Heart left ventricle (tissue), 16 donors: ENCODE measurements around the gene BCL2L13. TPM values are rescaled to one million over a fixed set of nuclear protein-coding genes. Genes with fewer than 3 reads are reported as not detected.

ENCODE experiments used
- ATAC-seq, 4 donors: fragments of 200-7000 bp; cut with Tn5 transposase; one replicate each; pipeline ENCODE4 v1.9.1; 2020 to 2022; ENCODE audit warnings: moderate library complexity in 4 of 4, mild to moderate bottlenecking in 3 of 4, moderate number of reproducible peaks in 1 of 4
- DNase-seq, 5 donors: peaks; one replicate each; pipeline ENCODE4 v3.0.0-alpha.2; 2020
- H3K27ac ChIP-seq, 12 donors: fragments of 200-600 bp; sonication (generic) in 4 of 12; one replicate each; pipeline versions ENCODE4 v1.5.0 to v1.8.0; 2016 to 2022; ENCODE audit warnings: mild to moderate bottlenecking in 2 of 12
- H3K27me3 ChIP-seq, 9 donors: fragments of 200-600 bp; sonication (generic) in 2 of 9; one replicate each; pipeline versions ENCODE4 v1.5.1 to v1.8.0; 2016 to 2022; ENCODE audit warnings: mild to moderate bottlenecking in 3 of 9
- H3K36me3 ChIP-seq, 9 donors: fragments of 200-600 bp; sonication (generic) in 2 of 9; one replicate each; pipeline versions ENCODE4 v1.5.0 to v1.8.0; 2018 to 2022; ENCODE audit warnings: mild to moderate bottlenecking in 2 of 9
- H3K4me1 ChIP-seq, 12 donors: fragments of 200-600 bp; sonication (generic) in 4 of 12; one replicate each; pipeline versions ENCODE4 v1.5.0 to v1.8.0; 2016 to 2022; ENCODE audit warnings: mild to moderate bottlenecking in 3 of 12
- H3K4me3 ChIP-seq, 12 donors: fragments of 200-600 bp; sonication (generic) in 4 of 12; one replicate each; pipeline versions ENCODE4 v1.5.0 to v1.8.0; 2017 to 2022; ENCODE audit warnings: mild to moderate bottlenecking in 9 of 12, moderate library complexity in 4 of 12
- H3K9me3 ChIP-seq, 12 donors: fragments of 200-600 bp; sonication (generic) in 4 of 12; one replicate each; pipeline versions ENCODE4 v1.5.0 to v1.8.0; 2016 to 2022; ENCODE audit warnings: mild to moderate bottlenecking in 1 of 12
- CTCF ChIP-seq, 12 donors: fragments of 200-600 bp; sonication (generic) in 4 of 12; IDR thresholded peaks; one replicate each; pipeline versions ENCODE4 v1.5.0 to v1.8.0; 2018 to 2022; ENCODE audit warnings: antibody characterized with exemption in 12 of 12, mild to moderate bottlenecking in 5 of 12
- POLR2A ChIP-seq, 2 donors: fragments of 450-650 bp; IDR thresholded peaks; one replicate each; pipeline ENCODE4 v1.6.1; 2017; ENCODE audit warnings: antibody characterized with exemption in 2 of 2, mild to moderate bottlenecking in 2 of 2, moderate library complexity in 2 of 2
- WGBS, 4 donors: extraction: QIAGEN DNeasy Blood & Tissue Kit in 2 of 4; methylation state at CpG; one replicate each; pipeline versions ENCODE4 v1.1.5 to v1.1.7; 2013 to 2018; 5-methylcytosine and 5-hydroxymethylcytosine counted together
- intact Hi-C, 10 donors: fragments of 100-400 bp; cut with DNase I; formaldehyde crosslinking; loops; one replicate each; pipeline versions ENCODE4 v1.11.1 to v1.14.2; 2022
- polyA plus RNA-seq, 2 donors: library from polyadenylated mRNA; stranded (reverse); fragments of 200-250 nt; gene quantifications; one replicate each; pipeline ENCODE4 v1.2.3, GENCODE V29; 2013
- total RNA-seq, 9 donors: library from RNA; depleted of rRNA in 2 of 9; stranded (reverse); fragments of >200 nt in 2 of 9; fragmentation: NEBNext Ultra II Directional in 3 of 9; extraction: Animal tissue kit (Norgen Biotek cat#: 25700) in 3 of 9; gene quantifications; one replicate each; pipeline versions ENCODE4 v1.1.0 to v1.2.4, GENCODE V29; 2016 to 2023
- donor health status: ischemic (EF 13 %, LVEDD 7.1; RV severe dilation, severe dysfunction).
- donor health status: healthy with polysubstance abuse.
- donor health status: DM: no; HTN: yes; CAD: no.
- donor health status: DM: no; HTN: no; CAD: no.
- donor health status: ischemic (EF 25% LVEDD 6.9; RV normal size, moderate dysfunction).
- donor health status: ischemic (EF 25% LVEDD 5.7; RV mildly dilated, moderate dysfunction).
- donor health status: healthy.
- donor health status: DM: yes; HTN: yes; CAD: no.
- donor health status: ischemic (EF 35%, LVEDD 5.7; RV mildly dilated, moderate dysfunction).
- donor health status: nonischemic (EF 11% LVEDD 7.7; RV severe dilation, severe dysfunction).
- donor health status: DM: yes; HTN: yes; CAD: no.
- donor health status: PGD.
- donor health status: ischemic (EF 29% LVEDD 5.4; RV normal size, mild dysfunction).
- donor health status: nonischemic (EF 23%, LVEDD 6.1; RV moderate dilation, normal function).

Gene BCL2L13
- total and polyA plus RNA-seq, 11 donors = 46.3 to 187 (median 89.6) TPM

GRCh38 chr22:17592201-17592600, 46.4 kb upstream of the BCL2L13 start:
- Histone ChIP-seq H3K9me3 (no peaks in the 10 kb centered on the region), H3K27ac (no peak overlapping the region), H3K27me3 (no peaks in the 10 kb centered on the region), H3K4me3 (no peak overlapping the region), H3K4me1 (peaks cover 0 to under 1% (median 0%) of the 10 kb centered on the region in 12 donors), H3K36me3 (peaks cover 3 to 81% (median 71%) of the 10 kb centered on the region in 9 donors)
- 81 to 86% (median 84%) methylated on average over 5 of the region's 5 CpGs for WGBS, 4 donors
- TF ChIP-seq CTCF (IDR thresholded peaks at IDR 0.05) = no peak
- intact Hi-C loops = no loop called here
- ATAC-seq (no peak), DNase-seq (no peak)

- no peak overlapping the region for H3K27ac ChIP-seq
- ATAC-seq = no peak
- no peaks in the 10 kb centered on the region for H3K9me3 ChIP-seq
- H3K36me3 ChIP-seq = peaks cover 3 to 100% (median 100%) of the 10 kb centered on the region in 9 donors
- 96 to 98% (median 97%) methylated on average over 6 of the region's 6 CpGs for WGBS, 4 donors
- H3K4me3 ChIP-seq = no peak overlapping the region
- H3K27me3 ChIP-seq = no peaks in the 10 kb centered on the region
- no peak for DNase-seq
- H3K4me1 ChIP-seq = no peaks in the 10 kb centered on the region
- TF ChIP-seq CTCF (IDR thresholded peaks at IDR 0.05) (no peak), POLR2A (IDR thresholded peaks at IDR 0.05) (no peak)
- intact Hi-C loops = no loop called here
Measured at GRCh38 chr22:17596226-17596625, 42.3 kb upstream of the BCL2L13 start.

GRCh38 chr22:17597217-17597616, 41.3 kb upstream of the BCL2L13 start:
- peaks cover 3 to 98% (median 90%) of the 10 kb centered on the region in 9 donors for H3K36me3 ChIP-seq
- no peak for TF ChIP-seq POLR2A (IDR thresholded peaks at IDR 0.05)
- no peak for TF ChIP-seq CTCF (IDR thresholded peaks at IDR 0.05)
- no peaks in the 10 kb centered on the region for H3K9me3 ChIP-seq
- 93 to 96% (median 96%) methylated on average over 2 of the region's 2 CpGs for WGBS, 4 donors
- no peak overlapping the region for H3K4me3 ChIP-seq
- ATAC-seq = no peak
- intact Hi-C loops = no loop called here
- no peaks in the 10 kb centered on the region for H3K27me3 ChIP-seq
- no peak for DNase-seq
- peak overlapping the region in 1 of 12 donors; percentile 58 for H3K27ac ChIP-seq
- H3K4me1 ChIP-seq = no peaks in the 10 kb centered on the region

- H3K36me3 ChIP-seq = peaks cover 3 to 98% (median 79%) of the 10 kb centered on the region in 9 donors
Measured at GRCh38 chr22:17598318-17598717, 40.2 kb upstream of the BCL2L13 start.

More at GRCh38 chr22:17598318-17598717, 40.2 kb upstream of the BCL2L13 start:
- Histone ChIP-seq H3K9me3 (no peaks in the 10 kb centered on the region), H3K27me3 (no peaks in the 10 kb centered on the region), H3K27ac (peak overlapping the region in 1 of 12 donors; percentile 58), H3K4me3 (no peak overlapping the region), H3K4me1 (no peaks in the 10 kb centered on the region)
- 87 to 91% (median 90%) methylated on average over 4 of the region's 4 CpGs for WGBS, 4 donors
- TF ChIP-seq POLR2A (IDR thresholded peaks at IDR 0.05) (no peak), CTCF (IDR thresholded peaks at IDR 0.05) (no peak)
- intact Hi-C loops = no loop called here
- no peak for ATAC-seq
- DNase-seq = no peak
